Measurements from ENCODE around the gene HCN4. TPM values are rescaled to one million over a fixed set of nuclear protein-coding genes. Genes with fewer than 3 reads are reported as not detected.

The HCN4 gene
- total RNA-seq, 1 experiment from 2014 or later: 0.09 TPM

DNA sequence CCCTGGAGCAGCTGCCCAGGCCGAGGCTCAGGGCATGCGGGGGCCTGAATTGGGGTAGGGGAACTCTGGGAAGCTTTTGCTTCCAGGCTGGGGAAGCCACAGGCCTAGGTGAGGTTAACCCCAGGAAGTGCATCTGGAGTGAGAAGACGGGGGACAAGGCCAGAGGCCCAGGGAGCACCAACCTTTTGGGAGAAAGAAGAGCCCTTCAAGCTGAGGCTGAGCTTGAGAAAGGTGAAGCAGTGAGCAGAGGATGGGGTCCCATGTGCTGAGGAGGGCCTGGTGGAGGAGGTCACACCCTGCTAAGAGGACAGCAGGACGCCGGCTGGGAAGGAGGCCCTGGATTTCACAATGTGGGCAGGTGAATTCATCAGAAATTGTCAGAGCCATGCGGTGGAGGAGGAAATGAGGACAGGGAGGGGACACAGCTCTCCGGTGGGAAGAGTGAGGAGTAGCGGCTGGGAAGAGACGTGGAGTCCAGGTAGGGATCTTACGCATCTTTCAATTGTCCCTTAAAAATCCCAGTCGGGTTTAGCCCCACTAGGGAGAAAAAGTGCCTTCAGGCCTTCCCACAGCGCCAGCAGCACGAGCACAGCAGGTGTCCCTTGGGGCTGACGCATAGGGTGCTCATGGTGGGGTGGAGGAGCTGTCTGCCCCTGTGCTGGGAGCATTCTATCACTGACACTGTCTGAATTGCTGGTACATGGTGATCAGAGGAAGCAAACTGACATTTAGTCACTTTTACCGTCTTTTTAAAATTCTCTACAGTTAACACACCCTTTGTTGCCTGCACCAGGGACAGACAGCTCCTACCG lies 50.9 kb downstream of the HCN4 start:
- Histone ChIP-seq H3K36me3 (ENCODE audit: insufficient read depth, low read length, poor library complexity, severe bottlenecking) (no peaks in the 10 kb centered on the region), H3K27me3 (replicated peaks; ENCODE audit: insufficient read depth, low read depth, low read length, poor library complexity) (no peaks in the 10 kb centered on the region), H3K9me3 (ENCODE audit: low read depth, low read length, poor library complexity, severe bottlenecking) (no peaks in the 10 kb centered on the region), H3K4me1 (ENCODE audit: insufficient read depth, low read length, poor library complexity, severe bottlenecking) (no peaks in the 10 kb centered on the region), H3K4me3 (ENCODE audit: low read depth, low read length, poor library complexity, severe bottlenecking) (no peak overlapping the region), H3K27ac (ENCODE audit: low read depth, low read length, poor library complexity, severe bottlenecking) (no peak overlapping the region)
- TF ChIP-seq, protein P1, sequence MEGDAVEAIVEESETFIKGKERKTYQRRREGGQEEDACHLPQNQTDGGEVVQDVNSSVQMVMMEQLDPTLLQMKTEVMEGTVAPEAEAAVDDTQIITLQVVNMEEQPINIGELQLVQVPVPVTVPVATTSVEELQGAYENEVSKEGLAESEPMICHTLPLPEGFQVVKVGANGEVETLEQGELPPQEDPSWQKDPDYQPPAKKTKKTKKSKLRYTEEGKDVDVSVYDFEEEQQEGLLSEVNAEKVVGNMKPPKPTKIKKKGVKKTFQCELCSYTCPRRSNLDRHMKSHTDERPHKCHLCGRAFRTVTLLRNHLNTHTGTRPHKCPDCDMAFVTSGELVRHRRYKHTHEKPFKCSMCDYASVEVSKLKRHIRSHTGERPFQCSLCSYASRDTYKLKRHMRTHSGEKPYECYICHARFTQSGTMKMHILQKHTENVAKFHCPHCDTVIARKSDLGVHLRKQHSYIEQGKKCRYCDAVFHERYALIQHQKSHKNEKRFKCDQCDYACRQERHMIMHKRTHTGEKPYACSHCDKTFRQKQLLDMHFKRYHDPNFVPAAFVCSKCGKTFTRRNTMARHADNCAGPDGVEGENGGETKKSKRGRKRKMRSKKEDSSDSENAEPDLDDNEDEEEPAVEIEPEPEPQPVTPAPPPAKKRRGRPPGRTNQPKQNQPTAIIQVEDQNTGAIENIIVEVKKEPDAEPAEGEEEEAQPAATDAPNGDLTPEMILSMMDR (conservative IDR thresholded peaks at IDR 0.05; ENCODE audit: low read depth, low read length): no peak
- no peak for TF ChIP-seq EZH2 (IDR thresholded peaks at IDR 0.05; ENCODE audit: borderline replicate concordance, low read depth, low read length, poor library complexity, severe bottlenecking)
- intact Hi-C loops (cut with micrococcal nuclease; ENCODE audit: unreplicated experiment): no loop called here
- CTCF ChIA-PET: no interaction called here
- POLR2A ChIA-PET (ENCODE audit: low non-redundant PET): no interaction called here
- BruUV-seq (replicated peaks): no TSS peak
- peak; percentile 40 for DNase-seq (ENCODE audit: low spot score)

DNA sequence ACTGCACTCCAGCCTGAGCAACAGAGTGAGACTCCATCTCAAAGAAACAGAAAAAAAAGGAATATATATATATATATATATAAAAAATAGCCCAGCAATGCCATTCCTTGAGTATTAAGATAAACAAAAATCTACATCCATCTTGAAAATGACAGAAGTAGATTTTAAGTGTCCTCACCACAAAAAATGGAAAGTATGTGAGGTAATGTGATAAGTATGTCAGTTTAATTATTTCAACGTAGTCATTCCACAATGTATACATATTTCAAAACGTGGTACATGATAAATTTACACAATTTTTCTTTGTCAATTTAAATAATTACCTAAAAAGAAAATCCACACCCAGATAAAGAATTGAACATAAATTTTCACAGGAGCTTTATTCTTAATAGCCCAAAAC lies 54.9 kb downstream of the HCN4 start:
- BruUV-seq (replicated peaks): no TSS peak
- intact Hi-C loops (cut with micrococcal nuclease; ENCODE audit: unreplicated experiment): no loop called here
- H3K27me3 ChIP-seq (replicated peaks; ENCODE audit: insufficient read depth, low read depth, low read length, poor library complexity): no peaks in the 10 kb centered on the region
- no peaks in the 10 kb centered on the region for H3K9me3 ChIP-seq (ENCODE audit: low read depth, low read length, poor library complexity, severe bottlenecking)
- CTCF ChIA-PET: no interaction called here
- DNase-seq (ENCODE audit: low spot score): no peak
- no peak overlapping the region for H3K27ac ChIP-seq (ENCODE audit: low read depth, low read length, poor library complexity, severe bottlenecking)
- POLR2A ChIA-PET (ENCODE audit: low non-redundant PET): no interaction called here
- H3K4me1 ChIP-seq (ENCODE audit: insufficient read depth, low read length, poor library complexity, severe bottlenecking): no peaks in the 10 kb centered on the region
- H3K4me3 ChIP-seq (ENCODE audit: low read depth, low read length, poor library complexity, severe bottlenecking): no peak overlapping the region
- TF ChIP-seq, protein P1 (conservative IDR thresholded peaks at IDR 0.05; ENCODE audit: low read depth, low read length): no peak
- TF ChIP-seq EZH2 (IDR thresholded peaks at IDR 0.05; ENCODE audit: borderline replicate concordance, low read depth, low read length, poor library complexity, severe bottlenecking): no peak
- no peaks in the 10 kb centered on the region for H3K36me3 ChIP-seq (ENCODE audit: insufficient read depth, low read length, poor library complexity, severe bottlenecking)

DNA sequence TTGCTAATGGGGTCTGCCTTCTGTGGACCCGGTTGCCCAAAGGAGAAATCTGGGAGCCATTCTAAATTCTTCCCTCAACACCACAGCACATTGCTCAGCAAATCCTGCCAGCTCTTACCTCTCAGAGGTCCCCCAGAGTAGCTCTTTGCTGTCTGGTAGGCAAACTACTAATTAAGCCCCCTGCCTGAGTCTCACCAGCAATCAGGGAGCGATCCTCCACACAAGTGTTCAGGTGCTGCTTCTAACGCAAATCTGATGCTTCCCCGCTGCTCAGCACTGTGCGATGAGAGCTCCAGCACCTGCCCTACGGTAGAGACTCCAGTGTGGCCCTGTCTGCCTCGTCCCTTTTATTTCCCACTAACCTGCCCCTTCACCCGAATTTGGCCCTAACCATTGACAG lies 60.5 kb downstream of the HCN4 start:
- intact Hi-C loops (cut with micrococcal nuclease; ENCODE audit: unreplicated experiment): loop anchor here (5.0 kb wide), 3 partner anchors 324 to 599 kb away; partner anchors contain the start of gene NPTN
- POLR2A ChIA-PET (ENCODE audit: low non-redundant PET): no interaction called here
- CTCF ChIA-PET: no interaction called here

More for the DNA sequence above, 60.5 kb downstream of the HCN4 start:
- Histone ChIP-seq H3K36me3 (ENCODE audit: insufficient read depth, low read length, poor library complexity, severe bottlenecking) (no peaks in the 10 kb centered on the region), H3K27ac (ENCODE audit: low read depth, low read length, poor library complexity, severe bottlenecking) (no peak overlapping the region), H3K4me3 (ENCODE audit: low read depth, low read length, poor library complexity, severe bottlenecking) (no peak overlapping the region), H3K4me1 (ENCODE audit: insufficient read depth, low read length, poor library complexity, severe bottlenecking) (no peaks in the 10 kb centered on the region), H3K27me3 (replicated peaks; ENCODE audit: insufficient read depth, low read depth, low read length, poor library complexity) (no peaks in the 10 kb centered on the region), H3K9me3 (ENCODE audit: low read depth, low read length, poor library complexity, severe bottlenecking) (no peaks in the 10 kb centered on the region)
- no peak for DNase-seq (ENCODE audit: low spot score)
- no TSS peak for BruUV-seq (replicated peaks)
- no peak for TF ChIP-seq EZH2 (IDR thresholded peaks at IDR 0.05; ENCODE audit: borderline replicate concordance, low read depth, low read length, poor library complexity, severe bottlenecking)
- TF ChIP-seq, protein P1 (conservative IDR thresholded peaks at IDR 0.05; ENCODE audit: low read depth, low read length): no peak

Data from A673 (cell line).